A549 (cell line): Measurements from ENCODE around the gene ROR2. TPM values are rescaled to one million over a fixed set of nuclear protein-coding genes. Genes with fewer than 3 reads are reported as not detected.
"Not testable (repeated sequence)": the region's sequence is repeated elsewhere in the genome, so short reads cannot be mapped to it uniquely, and the experiment has no call there.

Source experiments
- ATAC-seq, 2 experiments: fragments of 200-7000 bp in 1 of 2; fragments of >200 bp in 1 of 2; cut with Nextera tagmentation in 1 of 2; cut with Tn5 transposase in 1 of 2; 3 replicates each; pipeline versions ENCODE4 v1.8.0 to v1.9.1; 2018 to 2020; ENCODE audit warnings: mild to moderate bottlenecking in 1 of 2, moderate library complexity in 1 of 2
- CTCF ChIA-PET: fragments of 300-600 bp; sonication (Branson Sonifier 250); formaldehyde crosslinking; extraction: SDS; loops from one replicate; lab custom pipeline; 2021; ENCODE audit warnings: antibody characterized with exemption, inconsistent platforms; lab: Yijun Ruan, JAX
- POLR2A ChIA-PET: fragments of 350-600 bp; formaldehyde crosslinking; extraction: SDS; loops from one replicate; lab custom pipeline; 2021; ENCODE audit warnings: antibody characterized with exemption, inconsistent platforms; lab: Yijun Ruan, JAX
- DNase-seq, 2 experiments: peaks; one replicate each; pipeline versions ENCODE4 v3.0.0 to v3.0.0-alpha.2; 2011 to 2016; ENCODE audit warnings: low read depth in 1 of 2, low spot score in 1 of 2
- FAIRE-seq: peaks from 2 replicates; lab custom pipeline; 2011; peaks lifted over from hg19 to GRCh38; lab: Jason Lieb, UNC
- H3K27ac ChIP-seq, 2 experiments: fragments of >200 bp; sonication (Bioruptor Twin); formaldehyde crosslinking; 3 replicates each; pipeline ENCODE4 v1.5.1; 2016 to 2017
- H3K4me1 ChIP-seq: fragments of >200 bp; sonication (Bioruptor Twin); formaldehyde crosslinking; 3 replicates; pipeline ENCODE4 v1.6.1; 2016
- H3K4me2 ChIP-seq: fragments of >200 bp; sonication (Bioruptor Twin); formaldehyde crosslinking; 3 replicates; pipeline ENCODE4 v1.6.1; 2016
- H3K4me3 ChIP-seq: fragments of >200 bp; sonication (Bioruptor Twin); formaldehyde crosslinking; 3 replicates; pipeline ENCODE4 v1.5.1; 2016
- H3K9me3 ChIP-seq: fragments of >200 bp; sonication (Bioruptor Twin); formaldehyde crosslinking; 3 replicates; pipeline ENCODE4 v1.6.1; 2016
- CEBPB ChIP-seq, 2 experiments: fragments of >200 bp in 1 of 2; sonication (Bioruptor Twin) in 1 of 2; formaldehyde crosslinking in 1 of 2; IDR thresholded peaks; 2 replicates each; pipeline ENCODE4 v1.6.1; 2012 to 2016
- CHD2 ChIP-seq: fragments of 150-350 bp; IDR thresholded peaks from 2 replicates; pipeline ENCODE4 v1.6.1; 2014; ENCODE audit warnings: low read length; ENCODE audit not compliant: partially characterized antibody
- EP300 ChIP-seq, 2 experiments: fragments of >200 bp; sonication (Bioruptor Twin); formaldehyde crosslinking; IDR thresholded peaks; 2 replicates in 1 of 2; 3 replicates in 1 of 2; pipeline ENCODE4 v1.6.1; 2016 to 2017
- FOSB ChIP-seq: fragments of 250-450 bp; sonication (Bioruptor Pico); IDR thresholded peaks from 2 replicates; pipeline ENCODE4 v1.5.0; 2020; ENCODE audit warnings: mild to moderate bottlenecking, moderate library complexity
- HDAC2 ChIP-seq: fragments of 200-600 bp; sonication (generic); IDR thresholded peaks from 2 replicates; pipeline ENCODE4 v1.6.1; 2016
- HOXA7 ChIP-seq: fragments of 250-450 bp; sonication (Bioruptor Pico); IDR thresholded peaks from 2 replicates; pipeline ENCODE4 v1.5.0; 2020; ENCODE audit warnings: mild to moderate bottlenecking, moderate library complexity
- HOXB13 ChIP-seq: fragments of 250-450 bp; sonication (Bioruptor Pico); IDR thresholded peaks from 2 replicates; pipeline ENCODE4 v1.5.0; 2020; ENCODE audit warnings: low read depth, mild to moderate bottlenecking, moderate library complexity
- HOXB5 ChIP-seq: fragments of 250-450 bp; sonication (Bioruptor Pico); IDR thresholded peaks from 2 replicates; pipeline ENCODE4 v1.5.0; 2020; ENCODE audit warnings: mild to moderate bottlenecking, moderate library complexity
- JUN ChIP-seq, 2 experiments: fragments of >200 bp; sonication (Bioruptor Twin); formaldehyde crosslinking; IDR thresholded peaks; 2 replicates in 1 of 2; 3 replicates in 1 of 2; pipeline ENCODE4 v1.6.1; 2016 to 2017
- JUNB ChIP-seq: fragments of >200 bp; sonication (Bioruptor Twin); formaldehyde crosslinking; IDR thresholded peaks from 2 replicates; pipeline ENCODE4 v1.6.1; 2016
- KDM1A ChIP-seq: fragments of 200-600 bp; sonication (generic); IDR thresholded peaks from 2 replicates; pipeline ENCODE4 v1.6.1; 2016; ENCODE audit warnings: low read depth, mild to moderate bottlenecking
- KDM5A ChIP-seq: fragments of 200-600 bp; sonication (generic); IDR thresholded peaks from 2 replicates; pipeline ENCODE4 v1.6.1; 2016; ENCODE audit warnings: antibody characterized with exemption, mild to moderate bottlenecking
- MAFK ChIP-seq: fragments of 450-650 bp; IDR thresholded peaks from 2 replicates; pipeline ENCODE4 v1.6.1; 2014; ENCODE audit not compliant: partially characterized antibody
- MAZ ChIP-seq: fragments of 150-350 bp; IDR thresholded peaks from 2 replicates; pipeline ENCODE4 v1.6.1; 2014; ENCODE audit warnings: antibody characterized with exemption, low read depth, low read length, borderline replicate concordance
- PHF8 ChIP-seq: fragments of 200-600 bp; sonication (generic); IDR thresholded peaks from 2 replicates; pipeline ENCODE4 v1.6.1; 2016; ENCODE audit warnings: low read depth, mild to moderate bottlenecking, antibody characterized with exemption, moderate library complexity, borderline replicate concordance
- RCOR1 ChIP-seq: fragments of 150-350 bp; IDR thresholded peaks from 2 replicates; pipeline ENCODE4 v1.6.1; 2014; ENCODE audit warnings: antibody characterized with exemption, low read length, low read depth
- SREBF2 ChIP-seq: fragments of 450-650 bp; IDR thresholded peaks from 2 replicates; pipeline ENCODE4 v1.6.1; 2014; ENCODE audit warnings: mild to moderate bottlenecking, moderate library complexity
- TFCP2L1 ChIP-seq: fragments of 250-450 bp; sonication (Bioruptor Pico); IDR thresholded peaks from 2 replicates; pipeline ENCODE4 v1.5.0; 2021; ENCODE audit warnings: mild to moderate bottlenecking
- ZFP36 ChIP-seq: fragments of 450-650 bp; IDR thresholded peaks from 2 replicates; pipeline ENCODE4 v1.6.1; 2014; ENCODE audit warnings: borderline replicate concordance; ENCODE audit not compliant: partially characterized antibody
- ZSCAN20 ChIP-seq: fragments of 250-450 bp; sonication (Bioruptor Pico); IDR thresholded peaks from 2 replicates; pipeline ENCODE4 v1.8.0; 2022; ENCODE audit warnings: mild to moderate bottlenecking, moderate library complexity
- WGBS: methylation state at CpG from one replicate; pipeline ENCODE4 v1.1.6; 2017; ENCODE audit errors: missing lambda C conversion rate; 5-methylcytosine and 5-hydroxymethylcytosine counted together
- polyA plus RNA-seq, 4 experiments: library from polyadenylated mRNA; depleted of rRNA in 3 of 4; stranded (reverse); fragments of >200 nt; fragmentation: RNase III in 1 of 4; extraction: RNeasy Plus Mini Kit Qiagen cat#74134 plus additional on column Dnase treatment in 1 of 4; gene quantifications; 2 replicates in 3 of 4; 3 replicates in 1 of 4; pipeline ENCODE4 v1.2.3, GENCODE V29; 2011 to 2017
- TF ChIP-seq, protein P1 (sequence below): fragments of 450-650 bp; IDR thresholded peaks from 2 replicates; pipeline ENCODE4 v1.6.1; 2014; ENCODE audit warnings: antibody characterized with exemption
- TF ChIP-seq, protein P2 (sequence below): fragments of >200 bp; sonication (Bioruptor Twin); formaldehyde crosslinking; IDR thresholded peaks from 3 replicates; pipeline ENCODE4 v1.6.1; 2016
- TF ChIP-seq, protein P3 (sequence below): fragments of >200 bp; sonication (Bioruptor Twin); formaldehyde crosslinking; IDR thresholded peaks from 3 replicates; pipeline ENCODE4 v1.5.1; 2016

Gene ROR2
- polyA plus RNA-seq, 2 of the 4 experiments (the other 2 are of a cell fraction): 0.12 to 0.53 TPM

- WGBS: 21% methylated on average over 2 of the region's 2 CpGs
- TF ChIP-seq CEBPB (IDR thresholded peaks at IDR 0.05) (no peak), HOXA7 (CRISPR knock-in tag) (no peak), JUNB (no peak), HOXB5 (CRISPR knock-in tag) (no peak), RCOR1 (no peak), HDAC2 (no peak), TFCP2L1 (no peak), PHF8 (no peak), HOXB13 (CRISPR knock-in tag) (no peak)
- TF ChIP-seq, protein P1, sequence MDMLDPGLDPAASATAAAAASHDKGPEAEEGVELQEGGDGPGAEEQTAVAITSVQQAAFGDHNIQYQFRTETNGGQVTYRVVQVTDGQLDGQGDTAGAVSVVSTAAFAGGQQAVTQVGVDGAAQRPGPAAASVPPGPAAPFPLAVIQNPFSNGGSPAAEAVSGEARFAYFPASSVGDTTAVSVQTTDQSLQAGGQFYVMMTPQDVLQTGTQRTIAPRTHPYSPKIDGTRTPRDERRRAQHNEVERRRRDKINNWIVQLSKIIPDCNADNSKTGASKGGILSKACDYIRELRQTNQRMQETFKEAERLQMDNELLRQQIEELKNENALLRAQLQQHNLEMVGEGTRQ: no peak
- Histone ChIP-seq H3K9me3 (peaks cover 22% of the 10 kb centered on the region; the same call in 2 of the 3 replicates), H3K4me1 (no peaks in the 10 kb centered on the region), H3K27ac (no peak overlapping the region), H3K4me3 (no peak overlapping the region), H3K4me2 (no peak overlapping the region)
- no peak for FAIRE-seq
- CTCF ChIA-PET: interaction anchor here (0.6 kb wide), 1 partner anchor 797 kb away, joined by 6 read pairs; no protein-coding TSS in a partner anchor
- no peak for DNase-seq
- POLR2A ChIA-PET: no interaction called here
- no peak for ATAC-seq
Observed at GRCh38 chr9:91640428-91640827, 309.6 kb downstream of the ROR2 start.

GRCh38 chr9:91639054-91639453 lies 311.0 kb downstream of the ROR2 start:
- peaks cover 22% of the 10 kb centered on the region; the same call in 2 of the 3 replicates for H3K9me3 ChIP-seq
- WGBS: 16% methylated on average over 1 of the region's 1 CpG
- ChIA-PET CTCF (no interaction called here), POLR2A (no interaction called here)
- no peak overlapping the region for H3K4me3 ChIP-seq
- FAIRE-seq (no peak), ATAC-seq (no peak)
- no peak overlapping the region for H3K4me2 ChIP-seq
- H3K27ac ChIP-seq: no peak overlapping the region
- TF ChIP-seq, protein P2, sequence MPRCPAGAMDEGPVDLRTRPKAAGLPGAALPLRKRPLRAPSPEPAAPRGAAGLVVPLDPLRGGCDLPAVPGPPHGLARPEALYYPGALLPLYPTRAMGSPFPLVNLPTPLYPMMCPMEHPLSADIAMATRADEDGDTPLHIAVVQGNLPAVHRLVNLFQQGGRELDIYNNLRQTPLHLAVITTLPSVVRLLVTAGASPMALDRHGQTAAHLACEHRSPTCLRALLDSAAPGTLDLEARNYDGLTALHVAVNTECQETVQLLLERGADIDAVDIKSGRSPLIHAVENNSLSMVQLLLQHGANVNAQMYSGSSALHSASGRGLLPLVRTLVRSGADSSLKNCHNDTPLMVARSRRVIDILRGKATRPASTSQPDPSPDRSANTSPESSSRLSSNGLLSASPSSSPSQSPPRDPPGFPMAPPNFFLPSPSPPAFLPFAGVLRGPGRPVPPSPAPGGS: no peak
- TF ChIP-seq ZFP36 (no peak), JUN (IDR thresholded peaks at IDR 0.05) (no peak), KDM5A (no peak), CHD2 (no peak), CEBPB (IDR thresholded peaks at IDR 0.05) (no peak), HOXA7 (CRISPR knock-in tag) (no peak), SREBF2 (no peak), EP300 (IDR thresholded peaks at IDR 0.05) (no peak)
- TF ChIP-seq, all 56 proteins: peak for 0
- no peak for DNase-seq
- no peaks in the 10 kb centered on the region for H3K4me1 ChIP-seq

GRCh38 chr9:91634832-91635231 lies 315.2 kb downstream of the ROR2 start:
- DNase-seq, ATAC-seq, H3K9me3 ChIP-seq, POLR2A ChIA-PET, H3K4me2 ChIP-seq, H3K4me3 ChIP-seq, CTCF ChIA-PET, H3K4me1 ChIP-seq, H3K27ac ChIP-seq, FAIRE-seq: not testable (repeated sequence)
- WGBS: 61% methylated on average over 7 of the region's 7 CpGs

DNA sequence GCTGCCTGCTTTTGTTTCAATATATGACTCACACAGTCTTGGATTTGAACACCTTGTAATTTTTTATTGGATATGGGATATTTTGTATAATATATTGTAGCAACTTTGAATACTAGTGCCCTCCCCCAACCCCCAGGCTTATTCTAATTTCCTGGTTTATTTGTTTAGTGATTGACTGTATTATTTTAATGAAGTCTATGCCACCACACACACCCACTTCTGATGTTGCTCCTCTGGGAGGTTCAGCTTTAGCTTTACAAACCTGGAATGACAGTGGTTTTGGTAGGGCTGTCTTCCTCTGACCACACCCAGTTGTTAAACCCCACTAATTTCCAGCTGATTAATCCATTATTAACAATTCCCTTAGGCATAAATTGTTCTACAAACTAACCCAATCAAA lies 320.3 kb downstream of the ROR2 start:
- Histone ChIP-seq H3K4me1 (no peaks in the 10 kb centered on the region), H3K27ac (no peak overlapping the region), H3K4me2 (no peak overlapping the region), H3K4me3 (no peak overlapping the region), H3K9me3 (peaks cover 7% of the 10 kb centered on the region; the same call in 2 of the 3 replicates)
- TF ChIP-seq MAFK (no peak), KDM1A (no peak), RCOR1 (no peak), HOXB5 (CRISPR knock-in tag) (no peak), MAZ (no peak), FOSB (no peak), ZSCAN20 (CRISPR knock-in tag) (no peak)
- TF ChIP-seq, protein P3, sequence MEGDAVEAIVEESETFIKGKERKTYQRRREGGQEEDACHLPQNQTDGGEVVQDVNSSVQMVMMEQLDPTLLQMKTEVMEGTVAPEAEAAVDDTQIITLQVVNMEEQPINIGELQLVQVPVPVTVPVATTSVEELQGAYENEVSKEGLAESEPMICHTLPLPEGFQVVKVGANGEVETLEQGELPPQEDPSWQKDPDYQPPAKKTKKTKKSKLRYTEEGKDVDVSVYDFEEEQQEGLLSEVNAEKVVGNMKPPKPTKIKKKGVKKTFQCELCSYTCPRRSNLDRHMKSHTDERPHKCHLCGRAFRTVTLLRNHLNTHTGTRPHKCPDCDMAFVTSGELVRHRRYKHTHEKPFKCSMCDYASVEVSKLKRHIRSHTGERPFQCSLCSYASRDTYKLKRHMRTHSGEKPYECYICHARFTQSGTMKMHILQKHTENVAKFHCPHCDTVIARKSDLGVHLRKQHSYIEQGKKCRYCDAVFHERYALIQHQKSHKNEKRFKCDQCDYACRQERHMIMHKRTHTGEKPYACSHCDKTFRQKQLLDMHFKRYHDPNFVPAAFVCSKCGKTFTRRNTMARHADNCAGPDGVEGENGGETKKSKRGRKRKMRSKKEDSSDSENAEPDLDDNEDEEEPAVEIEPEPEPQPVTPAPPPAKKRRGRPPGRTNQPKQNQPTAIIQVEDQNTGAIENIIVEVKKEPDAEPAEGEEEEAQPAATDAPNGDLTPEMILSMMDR: no peak
- ChIA-PET POLR2A (no interaction called here), CTCF (interaction anchor here (1.7 kb wide), 1 partner anchor 715 kb away, joined by 7 read pairs; no protein-coding TSS in a partner anchor)
- no peak for ATAC-seq
- no peak for DNase-seq
- FAIRE-seq: no peak
